GM23248 (cell line): ENCODE results near the gene KRT27.

ENCODE experiments used
- EZH2 ChIP-seq: fragments of 200-600 bp; sonication (generic); IDR thresholded peaks from 2 replicates; pipeline ENCODE4 v1.6.1; 2018; ENCODE audit warnings: antibody characterized with exemption, mild to moderate bottlenecking; ENCODE audit not compliant: insufficient read depth, poor library complexity, severe bottlenecking
- EZH2phosphoT487 ChIP-seq: fragments of 200-600 bp; sonication (generic); IDR thresholded peaks from 2 replicates; pipeline ENCODE4 v1.6.1; 2018; ENCODE audit warnings: antibody characterized with exemption, moderate library complexity, mild to moderate bottlenecking, low read depth; ENCODE audit not compliant: insufficient read depth

DNA sequence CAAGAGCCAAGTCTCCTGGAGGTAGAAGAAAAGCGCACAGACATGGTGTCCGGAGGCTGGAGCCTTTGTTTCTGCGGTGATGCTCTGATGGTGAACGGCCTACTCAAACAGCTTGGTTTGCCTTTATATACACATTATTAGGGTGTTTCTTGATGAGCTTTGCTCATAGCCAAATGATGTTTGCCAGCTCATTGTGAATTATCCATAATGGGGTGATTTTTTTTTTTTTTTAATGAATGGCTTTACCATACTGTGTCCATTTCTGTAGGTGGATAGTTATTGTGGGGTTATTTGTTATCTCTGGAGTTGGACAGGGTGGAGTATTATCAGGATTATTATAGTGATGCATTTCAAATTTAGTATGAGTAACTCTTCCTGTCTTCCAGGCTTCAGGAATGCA lies at the start of gene KRT27:
- TF ChIP-seq EZH2: no peak
- TF ChIP-seq EZH2phosphoT487: no peak
